K562 (cell line): ENCODE data around the gene FOSL1. TPM values are rescaled to one million over a fixed set of nuclear protein-coding genes. Genes with fewer than 3 reads are reported as not detected.

ENCODE experiments used
- CHD1 ChIP-seq: fragments of 200-600 bp; sonication (generic); IDR thresholded peaks from one replicate; pipeline ENCODE4 v1.6.1; 2012; ENCODE audit warnings: mild to moderate bottlenecking, moderate library complexity, low read length, inconsistent platforms
- CSDE1 ChIP-seq, 2 experiments: fragments of 450-650 bp; IDR thresholded peaks; 2 replicates each; pipeline ENCODE4 v1.6.1; 2016; ENCODE audit warnings: mild to moderate bottlenecking in 1 of 2
- DNMT1 ChIP-seq: fragments of 450-650 bp; IDR thresholded peaks from 2 replicates; pipeline ENCODE4 v1.6.1; 2016; ENCODE audit warnings: antibody characterized with exemption, mild to moderate bottlenecking
- ESRRB ChIP-seq: fragments of 250-450 bp; sonication (Bioruptor Pico); IDR thresholded peaks from 2 replicates; pipeline ENCODE4 v1.5.0; 2020; ENCODE audit warnings: mild to moderate bottlenecking, moderate library complexity, borderline replicate concordance
- HDAC8 ChIP-seq: fragments of 450-650 bp; IDR thresholded peaks from 2 replicates; pipeline ENCODE4 v1.6.1; 2016; ENCODE audit warnings: mild to moderate bottlenecking, missing genetic modification characterization, moderate library complexity, missing compliant biosample characterization
- HMG20B ChIP-seq: fragments of 250-450 bp; sonication (Bioruptor Pico); IDR thresholded peaks from 2 replicates; pipeline ENCODE4 v1.5.0; 2021; ENCODE audit warnings: mild to moderate bottlenecking
- NFIC ChIP-seq: fragments of 450-650 bp; IDR thresholded peaks from 2 replicates; pipeline ENCODE4 v1.6.1; 2017; ENCODE audit warnings: mild to moderate bottlenecking, inconsistent platforms
- STAG1 ChIP-seq: sonication (generic); formaldehyde crosslinking; IDR thresholded peaks from 2 replicates; pipeline ENCODE4 v1.5.0; 2020; ENCODE audit warnings: missing genetic modification reagents, borderline replicate concordance
- TBL1XR1 ChIP-seq, 2 experiments: IDR thresholded peaks; 2 replicates each; pipeline ENCODE4 v1.6.1; 2012; ENCODE audit warnings: improper control_type of control experiment in 2 of 2, low read length in 2 of 2, mild to moderate bottlenecking in 1 of 2
- ZNF143 ChIP-seq: sonication (generic); formaldehyde crosslinking; IDR thresholded peaks from 2 replicates; pipeline ENCODE4 v1.9.0; 2022; ENCODE audit warnings: mild to moderate bottlenecking, missing genetic modification reagents
- ZNF23 ChIP-seq: fragments of 250-450 bp; sonication (Bioruptor Pico); IDR thresholded peaks from 2 replicates; pipeline ENCODE4 v1.4.0; 2020; ENCODE audit warnings: mild to moderate bottlenecking
- ZNF274 ChIP-seq: IDR thresholded peaks from 2 replicates; pipeline ENCODE4 v1.6.1; 2011; ENCODE audit warnings: low read depth, mild to moderate bottlenecking, low read length, moderate library complexity, borderline replicate concordance
- ZNF282 ChIP-seq: sonication (generic); formaldehyde crosslinking; IDR thresholded peaks from 2 replicates; pipeline ENCODE4 v1.8.1; 2023; ENCODE audit warnings: missing genetic modification reagents
- polyA plus RNA-seq, 8 experiments: library from polyadenylated mRNA; depleted of rRNA in 4 of 8; stranded (reverse) in 5 of 8; unstranded in 3 of 8; fragments of >200 nt; fragmentation: Nextera tagmentation in 2 of 8; fragmentation: Illumina TruSeq in 1 of 8; extraction: Ambion mirVana in 2 of 8; extraction: Trizol in 1 of 8; gene quantifications; 2 replicates each; pipeline versions ENCODE4 v1.2.1 to v1.2.3, GENCODE V29; 2011 to 2014; ENCODE audit warnings: inconsistent platforms in 1 of 8, missing spikeins in 1 of 8
- total RNA-seq, 7 experiments: library from RNA; depleted of rRNA in 6 of 7; stranded (reverse); fragments of >200 nt in 6 of 7; fragmentation: Illumina TruSeq in 2 of 7; extraction: Trizol in 2 of 7; gene quantifications; 2 replicates each; pipeline versions ENCODE4 v1.2.1 to v1.2.3, GENCODE V29; 2011 to 2021; ENCODE audit warnings: low replicate concordance in 1 of 7
- TF ChIP-seq, protein P1 (sequence below): fragments of 450-650 bp; IDR thresholded peaks from 2 replicates; pipeline ENCODE4 v1.6.1; 2017; ENCODE audit warnings: antibody characterized with exemption, mild to moderate bottlenecking
- TF ChIP-seq, protein P2 (sequence below): sonication (generic); formaldehyde crosslinking; IDR thresholded peaks from 2 replicates; pipeline ENCODE4 v1.8.1; 2022; ENCODE audit warnings: missing genetic modification reagents
- TF ChIP-seq, protein P3 (sequence below), 2 experiments: fragments of 450-650 bp in 1 of 2; sonication (generic) in 1 of 2; formaldehyde crosslinking; conservative IDR thresholded peaks; 2 replicates each; pipeline versions ENCODE4 v1.4.0 to v1.8.1; 2020 to 2022; ENCODE audit warnings: mild to moderate bottlenecking in 1 of 2, missing genetic modification reagents in 1 of 2
- TF ChIP-seq, protein P4 (sequence below): fragments of 250-450 bp; sonication (Bioruptor Pico); IDR thresholded peaks from 2 replicates; pipeline ENCODE4 v1.4.0; 2020

The FOSL1 gene
- total and polyA plus RNA-seq, 9 of the 15 experiments (the other 6 are each of a cell fraction or from before 2014, with no cell fraction given) = 3.5 to 39.6 (median 10.0) TPM

DNA sequence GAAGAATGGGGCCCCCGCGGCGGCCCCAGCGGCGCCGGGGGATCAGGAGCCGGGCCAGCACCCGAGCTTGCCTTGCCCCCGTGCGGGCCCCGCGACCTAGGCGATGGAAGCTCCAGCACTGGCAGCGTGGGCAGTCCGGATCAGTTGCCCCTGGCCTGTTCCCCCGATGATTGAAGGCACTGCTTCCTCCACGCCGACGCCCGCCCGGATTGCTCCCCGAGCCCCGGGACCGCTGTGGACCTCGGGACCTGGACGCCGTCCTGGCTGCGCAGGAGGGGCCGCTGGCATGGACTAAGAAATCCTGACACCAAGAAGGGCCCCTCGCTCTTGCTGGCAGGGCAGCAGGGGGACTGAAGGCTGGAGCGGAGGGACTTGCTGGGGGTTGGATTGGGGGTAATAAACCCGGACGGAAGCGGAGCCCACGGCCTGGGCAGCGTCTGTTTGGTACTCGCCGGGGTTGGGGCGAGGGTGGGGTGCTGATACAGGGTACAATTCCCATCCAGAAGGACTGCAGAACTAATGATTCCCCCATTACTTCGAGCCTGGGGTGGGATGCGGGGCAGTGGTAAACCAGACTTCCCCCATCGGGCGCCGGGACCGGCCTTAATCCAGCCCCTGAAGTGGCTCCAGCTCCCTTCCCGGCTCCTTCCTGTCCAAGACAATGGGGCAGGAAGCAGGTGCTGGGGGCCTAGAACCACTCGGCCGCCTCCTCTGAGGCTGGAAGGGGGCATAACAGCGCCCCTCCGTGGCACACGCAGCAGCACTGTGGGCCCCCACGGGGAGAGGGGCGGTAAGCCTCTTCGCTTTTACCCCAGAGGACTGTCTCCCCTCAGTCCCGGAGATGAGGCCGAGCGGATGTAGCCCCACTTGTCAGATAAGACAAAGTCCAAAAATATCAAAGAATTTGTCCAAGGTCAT, 8.7 kb downstream of the FOSL1 start (continued):
- TF ChIP-seq, protein P1, sequence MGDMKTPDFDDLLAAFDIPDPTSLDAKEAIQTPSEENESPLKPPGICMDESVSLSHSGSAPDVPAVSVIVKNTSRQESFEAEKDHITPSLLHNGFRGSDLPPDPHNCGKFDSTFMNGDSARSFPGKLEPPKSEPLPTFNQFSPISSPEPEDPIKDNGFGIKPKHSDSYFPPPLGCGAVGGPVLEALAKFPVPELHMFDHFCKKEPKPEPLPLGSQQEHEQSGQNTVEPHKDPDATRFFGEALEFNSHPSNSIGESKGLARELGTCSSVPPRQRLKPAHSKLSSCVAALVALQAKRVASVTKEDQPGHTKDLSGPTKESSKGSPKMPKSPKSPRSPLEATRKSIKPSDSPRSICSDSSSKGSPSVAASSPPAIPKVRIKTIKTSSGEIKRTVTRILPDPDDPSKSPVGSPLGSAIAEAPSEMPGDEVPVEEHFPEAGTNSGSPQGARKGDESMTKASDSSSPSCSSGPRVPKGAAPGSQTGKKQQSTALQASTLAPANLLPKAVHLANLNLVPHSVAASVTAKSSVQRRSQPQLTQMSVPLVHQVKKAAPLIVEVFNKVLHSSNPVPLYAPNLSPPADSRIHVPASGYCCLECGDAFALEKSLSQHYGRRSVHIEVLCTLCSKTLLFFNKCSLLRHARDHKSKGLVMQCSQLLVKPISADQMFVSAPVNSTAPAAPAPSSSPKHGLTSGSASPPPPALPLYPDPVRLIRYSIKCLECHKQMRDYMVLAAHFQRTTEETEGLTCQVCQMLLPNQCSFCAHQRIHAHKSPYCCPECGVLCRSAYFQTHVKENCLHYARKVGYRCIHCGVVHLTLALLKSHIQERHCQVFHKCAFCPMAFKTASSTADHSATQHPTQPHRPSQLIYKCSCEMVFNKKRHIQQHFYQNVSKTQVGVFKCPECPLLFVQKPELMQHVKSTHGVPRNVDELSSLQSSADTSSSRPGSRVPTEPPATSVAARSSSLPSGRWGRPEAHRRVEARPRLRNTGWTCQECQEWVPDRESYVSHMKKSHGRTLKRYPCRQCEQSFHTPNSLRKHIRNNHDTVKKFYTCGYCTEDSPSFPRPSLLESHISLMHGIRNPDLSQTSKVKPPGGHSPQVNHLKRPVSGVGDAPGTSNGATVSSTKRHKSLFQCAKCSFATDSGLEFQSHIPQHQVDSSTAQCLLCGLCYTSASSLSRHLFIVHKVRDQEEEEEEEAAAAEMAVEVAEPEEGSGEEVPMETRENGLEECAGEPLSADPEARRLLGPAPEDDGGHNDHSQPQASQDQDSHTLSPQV = peak; percentile 61
- TF ChIP-seq CSDE1 (IDR thresholded peaks at IDR 0.05) (no peak), STAG1 (no peak), ZNF143 (no peak; the same call in 1 of the 2 replicates), CHD1 (peak; percentile 11), TBL1XR1 (IDR thresholded peaks at IDR 0.05; ENCODE audit: low read length in 2 of 2) (no peak), ZNF282 (no peak), ZNF23 (CRISPR knock-in tag) (no peak), ZNF274 (no peak), HDAC8 (tag) (no peak), NFIC (peak; percentile 7; the same call in 1 of the 2 replicates), DNMT1 (no peak; the same call in 1 of the 2 replicates), ESRRB (CRISPR knock-in tag) (no peak), HMG20B (CRISPR knock-in tag) (no peak)
- TF ChIP-seq, protein P2, sequence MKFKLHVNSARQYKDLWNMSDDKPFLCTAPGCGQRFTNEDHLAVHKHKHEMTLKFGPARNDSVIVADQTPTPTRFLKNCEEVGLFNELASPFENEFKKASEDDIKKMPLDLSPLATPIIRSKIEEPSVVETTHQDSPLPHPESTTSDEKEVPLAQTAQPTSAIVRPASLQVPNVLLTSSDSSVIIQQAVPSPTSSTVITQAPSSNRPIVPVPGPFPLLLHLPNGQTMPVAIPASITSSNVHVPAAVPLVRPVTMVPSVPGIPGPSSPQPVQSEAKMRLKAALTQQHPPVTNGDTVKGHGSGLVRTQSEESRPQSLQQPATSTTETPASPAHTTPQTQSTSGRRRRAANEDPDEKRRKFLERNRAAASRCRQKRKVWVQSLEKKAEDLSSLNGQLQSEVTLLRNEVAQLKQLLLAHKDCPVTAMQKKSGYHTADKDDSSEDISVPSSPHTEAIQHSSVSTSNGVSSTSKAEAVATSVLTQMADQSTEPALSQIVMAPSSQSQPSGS (CRISPR knock-in tag) = no peak
- TF ChIP-seq, protein P3, sequence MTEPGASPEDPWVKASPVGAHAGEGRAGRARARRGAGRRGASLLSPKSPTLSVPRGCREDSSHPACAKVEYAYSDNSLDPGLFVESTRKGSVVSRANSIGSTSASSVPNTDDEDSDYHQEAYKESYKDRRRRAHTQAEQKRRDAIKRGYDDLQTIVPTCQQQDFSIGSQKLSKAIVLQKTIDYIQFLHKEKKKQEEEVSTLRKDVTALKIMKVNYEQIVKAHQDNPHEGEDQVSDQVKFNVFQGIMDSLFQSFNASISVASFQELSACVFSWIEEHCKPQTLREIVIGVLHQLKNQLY (CRISPR knock-in tag; conservative IDR thresholded peaks at IDR 0.05) = no peak
- TF ChIP-seq, protein P4, sequence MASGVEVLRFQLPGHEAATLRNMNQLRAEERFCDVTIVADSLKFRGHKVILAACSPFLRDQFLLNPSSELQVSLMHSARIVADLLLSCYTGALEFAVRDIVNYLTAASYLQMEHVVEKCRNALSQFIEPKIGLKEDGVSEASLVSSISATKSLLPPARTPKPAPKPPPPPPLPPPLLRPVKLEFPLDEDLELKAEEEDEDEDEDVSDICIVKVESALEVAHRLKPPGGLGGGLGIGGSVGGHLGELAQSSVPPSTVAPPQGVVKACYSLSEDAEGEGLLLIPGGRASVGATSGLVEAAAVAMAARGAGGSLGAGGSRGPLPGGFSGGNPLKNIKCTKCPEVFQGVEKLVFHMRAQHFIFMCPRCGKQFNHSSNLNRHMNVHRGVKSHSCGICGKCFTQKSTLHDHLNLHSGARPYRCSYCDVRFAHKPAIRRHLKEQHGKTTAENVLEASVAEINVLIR (CRISPR knock-in tag) = no peak
